Islet precursor cell (in vitro differentiated cells): ENCODE measurements around the gene ITPKB.
"Not testable (repeated sequence)": the region's sequence is repeated elsewhere in the genome, so short reads cannot be mapped to it uniquely, and the experiment has no call there.

Experiments used
- DNase-seq: peaks from one replicate; pipeline ENCODE4 v3.0.0-alpha.2; 2018

The ITPKB gene

DNA sequence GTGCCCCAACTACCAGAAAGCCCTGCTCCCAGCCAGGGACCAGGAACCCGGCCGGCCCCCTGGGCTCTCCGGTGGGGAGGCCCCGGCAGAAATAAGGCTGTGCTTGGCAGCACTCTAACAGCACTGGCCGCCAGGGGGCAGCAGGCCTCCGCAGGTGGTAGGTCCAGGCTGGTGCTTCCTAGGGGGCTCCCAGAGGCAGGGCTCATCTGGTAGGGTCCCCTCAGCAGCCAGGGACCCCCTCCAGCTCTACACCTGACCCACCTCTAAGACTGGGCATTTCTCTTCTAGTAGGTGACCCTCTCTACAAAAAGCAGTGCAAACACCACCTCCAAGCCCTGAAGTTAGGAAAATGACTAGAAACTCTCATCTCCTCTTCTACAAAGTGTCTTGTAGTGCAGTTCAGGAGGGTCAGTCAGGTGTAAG, 104.9 kb downstream of the ITPKB start:
- DNase-seq = peak; percentile 78

DNA sequence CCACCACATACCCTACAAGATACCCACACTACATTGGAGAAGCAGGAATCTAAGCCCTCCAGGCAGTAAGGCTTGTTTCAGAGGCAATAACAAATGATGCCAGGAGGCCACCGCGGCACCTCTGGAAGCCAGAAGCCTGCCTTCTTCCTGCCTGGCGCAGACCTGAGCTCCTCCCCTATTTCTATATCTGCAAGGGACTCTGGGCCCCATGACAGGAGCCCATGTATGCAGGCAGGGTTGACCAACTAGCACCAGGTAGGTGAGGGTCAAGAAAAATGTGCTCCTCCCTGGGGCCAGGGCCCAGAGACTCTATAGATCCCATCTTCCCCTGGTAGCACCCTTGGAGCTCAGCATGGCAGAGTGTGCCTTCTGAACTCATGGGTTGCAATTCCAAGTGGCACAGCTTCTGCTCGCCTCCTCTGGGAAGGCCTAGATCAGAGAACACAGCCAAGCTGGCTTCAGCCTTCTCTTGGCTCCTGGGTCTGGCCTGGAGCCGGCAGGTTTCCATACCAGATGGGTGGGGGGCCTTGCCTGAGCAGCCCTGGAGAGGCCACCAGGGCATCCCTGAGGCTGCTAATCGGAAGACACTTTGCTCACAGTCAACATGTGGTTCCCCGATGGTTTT, 105.4 kb downstream of the ITPKB start:
- DNase-seq = no peak

DNA sequence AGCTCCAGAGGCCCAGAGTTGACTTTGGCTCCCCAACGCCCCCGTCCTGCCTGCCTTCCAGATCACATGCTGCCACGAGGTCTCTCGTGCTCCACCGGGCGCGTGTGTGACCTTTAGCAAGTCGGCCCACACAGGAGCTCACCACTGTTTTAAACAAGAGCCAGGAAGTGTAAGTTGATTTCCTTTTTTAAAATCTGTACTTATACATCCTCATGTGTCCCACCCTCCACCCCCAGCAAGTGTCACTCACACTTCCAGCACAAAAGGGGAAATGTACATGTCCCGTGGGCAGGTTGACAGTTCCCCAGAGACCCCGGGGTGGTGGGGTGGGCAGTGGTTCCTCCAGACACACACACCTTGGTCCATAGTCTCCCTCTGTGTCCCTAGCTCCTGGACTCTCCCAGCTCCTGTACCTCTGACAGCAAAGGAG, 106.1 kb downstream of the ITPKB start:
- no peak for DNase-seq

DNA sequence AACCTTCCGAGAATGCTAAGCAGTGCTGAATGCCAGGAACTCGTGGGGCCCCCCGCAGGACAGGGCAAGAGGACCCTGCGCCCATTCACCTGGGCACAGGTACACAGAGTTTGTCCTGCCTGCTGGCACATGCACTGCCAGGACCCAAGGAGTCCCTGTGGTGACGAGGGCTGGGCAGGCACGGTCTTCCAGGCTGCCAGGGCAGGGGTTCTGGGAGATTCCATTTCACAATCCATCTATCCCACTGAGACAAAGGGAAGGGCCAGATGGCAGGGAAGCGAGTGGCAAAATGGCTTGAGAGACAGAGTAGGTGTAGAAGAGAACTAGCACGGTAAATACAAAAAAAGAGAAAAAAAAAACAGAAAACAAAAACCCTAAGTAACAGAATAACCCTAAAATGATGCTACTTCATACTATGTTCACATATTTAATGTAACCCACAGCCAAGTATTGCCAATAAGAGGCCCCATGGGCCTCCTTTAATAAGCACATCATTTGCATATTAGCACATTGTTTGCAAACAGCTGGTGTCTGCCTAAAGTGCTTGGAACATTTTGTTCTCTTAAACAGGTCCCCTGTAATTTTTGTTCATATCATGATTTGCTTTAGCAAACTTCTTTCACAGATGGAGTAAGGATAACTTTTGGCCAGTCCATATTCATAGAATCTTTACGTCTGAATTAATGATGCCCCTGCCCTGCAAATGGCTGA, 106.8 kb downstream of the ITPKB start:
- DNase-seq = no peak

DNA sequence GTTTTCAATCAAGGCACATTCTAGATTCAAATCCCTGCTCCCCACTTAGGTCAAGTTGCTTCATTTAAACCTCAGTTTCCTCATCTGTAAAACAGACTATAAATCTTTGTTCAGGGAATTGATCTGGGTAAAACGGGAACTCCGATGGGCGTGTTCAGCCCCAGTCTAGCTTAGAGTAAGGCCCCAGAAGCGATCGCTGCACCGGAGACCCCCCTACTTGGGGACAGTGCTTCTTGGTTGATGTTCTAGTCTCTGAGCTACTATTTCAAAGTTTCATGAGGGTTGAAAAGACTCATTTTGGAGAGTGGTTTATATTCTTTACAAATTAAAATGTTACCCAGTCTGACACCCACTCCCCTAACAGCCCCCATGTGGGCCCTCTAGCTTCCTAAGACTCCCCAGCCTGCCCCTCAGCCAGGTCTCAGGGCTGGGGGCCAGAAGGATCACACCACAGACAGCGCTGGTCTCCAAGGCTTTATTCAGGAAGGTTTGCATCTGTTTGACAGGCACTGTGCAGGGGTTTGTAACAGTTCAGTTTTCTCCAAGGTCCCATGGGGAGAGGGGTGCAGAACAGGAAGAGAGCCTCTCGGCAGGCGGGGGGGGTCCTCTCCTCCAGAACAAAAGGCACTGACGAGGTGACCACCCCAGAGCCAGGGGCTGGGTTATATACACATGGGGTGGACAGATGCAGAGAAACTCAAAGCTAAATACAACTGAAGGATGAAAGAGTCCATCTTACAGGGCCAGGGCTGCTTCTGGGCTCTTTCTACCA, 107.7 kb downstream of the ITPKB start:
- no peak for DNase-seq

DNA sequence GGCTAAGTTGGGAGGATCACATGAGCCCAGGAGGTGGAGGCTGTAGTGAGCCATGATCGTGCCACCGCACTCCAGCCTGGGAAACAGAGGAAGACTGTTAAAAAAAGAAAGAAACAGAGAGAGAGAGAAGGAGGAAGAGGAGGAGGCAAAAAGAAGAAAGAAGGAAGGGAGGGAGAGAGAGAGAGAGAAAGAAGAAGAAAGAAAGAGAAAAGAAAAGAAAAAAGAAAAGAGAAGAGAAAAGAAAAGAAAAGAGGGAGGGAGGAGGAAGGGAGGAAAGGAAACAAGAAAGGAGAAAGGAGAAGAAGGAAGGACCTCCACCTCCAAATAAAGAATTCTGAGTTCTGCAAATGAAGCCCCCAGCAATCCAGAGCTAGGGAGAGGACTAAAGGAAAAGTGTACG, 108.5 kb downstream of the ITPKB start:
- no peak for DNase-seq

DNA sequence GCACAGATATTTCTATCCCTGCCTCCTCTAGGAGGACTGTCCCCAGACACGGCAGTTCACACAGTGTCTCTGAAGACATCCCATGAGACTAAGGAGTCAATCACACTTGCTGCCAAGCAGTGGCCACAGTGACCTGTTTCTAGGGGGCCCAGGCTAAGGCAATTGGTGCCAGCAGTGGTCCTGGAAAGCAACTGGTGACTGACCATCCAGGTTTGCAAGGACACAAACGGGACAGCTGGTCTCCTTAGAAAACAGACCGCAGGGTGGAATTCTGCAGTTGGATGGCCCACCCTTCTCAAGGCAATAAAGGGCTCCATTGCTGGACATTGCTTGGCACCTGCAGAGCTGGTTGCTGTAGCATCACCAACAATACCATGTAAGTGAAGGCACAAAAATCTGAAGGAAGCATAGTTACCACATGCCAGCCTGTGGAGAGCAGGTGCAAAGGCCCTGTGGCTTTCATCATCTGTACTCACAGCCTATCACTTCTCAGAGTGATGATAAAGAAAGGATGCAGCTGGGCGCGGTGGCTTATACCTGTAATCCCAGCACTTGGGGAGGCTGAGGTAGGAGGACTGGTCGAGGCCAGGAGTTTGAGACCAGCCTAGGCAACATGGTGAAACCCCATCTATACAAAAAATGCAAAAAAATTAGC, 109.1 kb downstream of the ITPKB start:
- DNase-seq = no peak

DNA sequence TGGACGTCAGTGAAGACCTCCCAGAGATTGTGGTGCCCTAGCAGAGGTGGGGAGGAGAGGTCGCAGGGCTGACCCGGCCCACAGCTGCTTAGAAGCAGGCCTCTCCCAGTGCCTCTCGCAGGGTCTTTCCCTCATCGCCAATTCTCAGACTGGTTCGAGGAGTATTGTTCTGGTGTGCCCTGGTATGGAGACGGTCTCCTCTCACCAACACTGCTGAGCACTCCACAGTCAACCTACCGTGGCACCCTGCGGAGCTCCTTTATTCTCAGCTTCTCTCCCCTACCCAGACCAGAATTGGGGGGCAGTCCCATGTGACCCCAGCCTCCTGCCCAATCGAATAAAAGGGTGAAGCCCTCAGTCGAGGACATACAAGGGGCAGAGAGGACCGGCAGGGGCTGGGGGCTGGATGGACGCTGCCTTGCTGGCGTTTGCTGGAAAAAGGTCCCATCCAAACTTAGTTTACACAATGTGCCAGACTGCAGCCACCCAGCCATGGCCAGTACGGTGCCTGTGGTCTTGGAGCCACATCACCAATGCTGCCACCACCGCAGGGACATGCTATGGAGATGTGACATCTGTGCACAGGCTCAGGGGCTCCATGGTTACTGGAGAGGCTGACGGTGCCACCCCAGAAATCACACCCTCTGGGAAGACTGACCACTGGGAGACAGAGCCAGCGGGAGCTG, 109.7 kb downstream of the ITPKB start:
- DNase-seq = no peak

DNA sequence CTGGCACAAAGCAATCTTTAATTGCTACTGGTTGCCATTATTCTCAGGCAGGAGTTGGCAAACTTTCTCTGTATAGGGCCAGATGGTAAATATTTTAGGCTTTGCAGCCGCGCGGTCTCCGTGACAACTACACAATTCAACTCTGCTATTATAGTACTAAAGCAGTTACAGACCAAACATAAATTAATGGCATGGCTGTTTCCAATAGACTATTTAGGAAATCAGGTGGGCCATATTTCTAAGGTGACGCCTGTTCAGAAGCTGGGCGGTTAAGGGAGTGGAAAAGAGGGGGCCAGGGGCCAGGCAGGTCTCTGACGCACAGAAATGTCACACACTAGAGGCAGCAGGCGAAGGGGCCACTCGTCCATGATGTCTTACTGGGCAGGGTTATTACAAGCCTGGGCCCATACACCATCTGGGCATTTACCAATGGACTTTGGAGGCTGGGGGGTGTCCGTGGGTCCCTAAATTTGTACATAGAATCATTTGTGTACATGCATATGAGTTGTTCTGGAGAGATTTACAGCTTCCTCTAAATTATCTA, 110.4 kb downstream of the ITPKB start:
- no peak for DNase-seq

DNA sequence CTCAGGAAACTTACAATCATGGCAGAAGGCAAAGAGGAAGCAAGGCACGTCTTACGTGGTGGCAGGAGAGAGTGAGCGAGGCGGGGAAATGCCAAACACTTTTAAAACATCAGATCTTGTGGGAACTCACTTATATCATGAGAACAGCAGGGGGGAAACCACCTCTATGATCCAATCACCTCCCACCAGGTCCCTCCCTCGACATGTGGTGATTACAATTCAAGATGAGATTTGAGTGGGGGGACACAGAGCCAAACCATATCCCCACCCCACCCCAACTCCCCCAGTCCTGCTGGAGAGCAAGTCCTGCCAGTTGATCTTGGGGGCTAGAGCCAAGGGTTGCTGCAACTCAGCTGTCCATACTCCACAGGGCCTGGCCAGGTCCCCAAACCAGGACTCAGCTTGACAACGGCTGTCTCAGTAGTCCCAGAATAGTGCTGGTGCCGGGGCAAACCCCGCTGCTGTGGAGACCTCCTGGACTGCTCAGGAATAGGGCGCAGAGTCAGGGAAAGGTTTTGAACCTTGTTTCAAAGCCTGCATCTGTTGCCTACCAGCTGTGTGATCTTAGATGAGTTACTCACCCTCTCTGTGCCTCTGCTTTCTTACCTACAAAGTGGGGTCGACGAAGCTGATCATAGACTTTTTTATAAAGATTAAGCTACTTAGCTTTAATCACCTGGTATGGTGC, 111.0 kb downstream of the ITPKB start:
- DNase-seq = no peak

DNA sequence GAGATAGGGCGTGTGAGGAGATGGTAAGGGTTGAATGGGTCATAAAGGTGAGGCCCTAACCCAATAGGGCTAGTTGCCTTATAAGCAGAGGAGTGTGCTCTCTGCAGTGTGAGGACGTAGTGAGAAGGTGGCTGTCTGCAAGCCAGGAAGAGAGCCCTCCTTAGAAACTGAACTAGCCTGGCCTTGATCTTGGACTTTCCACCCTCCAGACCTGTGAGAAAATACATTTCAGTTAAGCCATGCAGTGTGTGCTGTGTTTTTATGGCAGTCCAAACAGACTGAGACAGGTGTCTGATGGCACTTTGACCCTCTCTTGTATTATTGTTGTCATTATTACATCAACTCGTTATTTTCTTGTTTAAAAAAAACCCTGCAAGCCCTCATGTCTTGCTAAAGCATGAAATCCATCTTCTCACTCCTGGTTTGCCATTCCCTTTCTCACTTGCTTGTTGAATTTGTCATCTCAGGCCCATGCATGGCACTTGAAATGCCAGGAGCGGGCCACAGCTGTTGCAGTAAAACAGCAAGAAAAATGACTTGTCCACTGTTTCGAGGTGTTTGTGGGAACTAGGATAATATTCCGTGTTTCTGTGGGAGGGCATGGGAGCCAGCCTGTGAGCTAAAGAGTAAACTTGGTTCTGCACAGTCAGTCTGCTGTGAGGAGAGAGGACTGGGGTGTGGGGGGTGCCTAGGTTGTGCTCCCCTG, 111.9 kb downstream of the ITPKB start:
- DNase-seq = no peak

DNA sequence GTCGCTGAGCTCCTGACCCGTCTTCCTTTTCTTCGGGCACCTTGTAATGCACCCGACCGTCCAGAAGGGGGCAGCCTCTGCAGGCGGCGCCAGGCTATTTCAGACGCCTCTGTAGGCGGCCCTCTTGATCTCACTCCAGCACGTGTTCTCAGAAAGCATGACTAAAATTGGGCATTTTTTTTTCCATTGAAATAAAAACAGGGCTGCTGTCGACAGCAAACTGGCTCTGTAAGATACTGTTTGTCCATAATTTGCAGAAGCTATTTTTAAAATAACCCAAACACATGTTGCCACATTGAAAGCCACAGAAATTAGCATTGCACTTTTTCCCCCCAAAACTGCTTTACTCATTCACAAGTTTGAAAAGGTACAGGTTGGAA, 112.5 kb downstream of the ITPKB start:
- peak; percentile 77 for DNase-seq

DNA sequence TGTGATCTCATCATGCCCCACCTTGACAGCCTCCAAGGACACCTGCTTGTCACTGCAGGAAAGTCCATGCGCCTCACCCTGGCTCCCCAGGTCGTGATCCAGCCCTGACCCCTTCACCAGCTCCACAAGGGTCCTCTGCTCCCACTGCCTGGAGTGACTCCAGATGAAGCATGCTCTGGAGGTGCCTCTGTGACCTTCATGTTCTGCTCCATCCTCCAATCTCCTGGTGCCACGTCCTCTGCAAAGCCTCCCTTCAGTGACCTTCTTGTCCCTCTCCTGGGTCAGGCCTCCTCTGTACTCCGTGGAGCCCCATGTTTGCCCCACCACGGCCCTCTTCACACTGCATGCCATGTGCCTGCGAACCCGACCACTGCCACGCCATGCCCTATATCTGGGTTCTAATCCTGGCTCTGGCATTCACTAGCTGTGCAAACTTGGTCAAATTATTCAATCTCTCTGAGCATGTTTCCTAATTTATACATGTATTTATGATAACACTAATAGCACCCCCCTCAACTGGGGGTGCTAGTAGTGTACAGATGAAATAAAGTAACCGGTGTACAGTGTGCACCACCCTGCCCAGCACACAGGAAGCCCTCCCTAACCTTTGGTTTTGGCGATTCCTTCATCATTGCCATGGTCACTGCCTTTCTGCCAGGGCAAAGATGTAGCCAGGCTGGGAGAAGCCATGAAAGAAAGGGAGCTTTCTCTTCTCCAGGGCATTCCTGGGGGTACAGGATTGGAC, 113.1 kb downstream of the ITPKB start:
- DNase-seq = no peak

DNA sequence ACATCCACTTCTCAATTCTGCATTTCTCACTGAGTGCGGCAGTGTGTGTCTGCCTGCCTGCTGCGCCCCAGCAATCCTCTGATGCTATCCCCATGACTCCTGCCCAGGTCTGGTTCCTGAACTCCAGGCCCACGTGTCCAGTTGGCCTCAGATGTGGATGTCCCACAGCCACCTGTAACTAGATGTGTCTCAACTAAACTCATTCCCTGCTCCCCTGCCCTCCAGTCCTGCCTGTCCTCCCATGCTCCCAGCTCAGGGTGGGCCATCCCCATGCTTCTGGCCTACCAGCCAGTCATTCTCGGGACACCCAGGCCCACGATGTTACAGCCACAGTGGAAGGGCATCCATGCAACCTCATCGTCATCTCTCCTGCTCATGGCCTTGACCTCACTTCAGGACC, 113.8 kb downstream of the ITPKB start:
- DNase-seq = no peak

DNA sequence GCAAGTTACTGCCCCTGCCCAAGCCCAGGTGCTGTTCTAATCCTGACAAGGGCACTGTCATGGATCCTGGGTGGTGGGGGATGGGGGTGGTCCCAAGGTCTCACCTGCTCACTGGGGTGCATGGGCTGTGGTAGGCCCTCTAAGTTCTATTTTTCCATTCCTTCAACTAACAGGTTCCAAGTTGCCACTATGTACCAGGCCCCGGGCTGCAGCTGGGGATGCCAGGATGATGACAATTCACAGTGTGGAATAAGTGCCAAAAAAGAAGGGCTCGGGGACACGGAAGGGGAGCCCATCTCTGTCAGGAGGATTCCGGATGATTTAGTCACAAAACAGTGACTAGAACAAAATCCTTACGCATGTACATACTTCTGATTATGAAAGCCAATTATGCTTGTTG, 114.6 kb downstream of the ITPKB start:
- no peak for DNase-seq

DNA sequence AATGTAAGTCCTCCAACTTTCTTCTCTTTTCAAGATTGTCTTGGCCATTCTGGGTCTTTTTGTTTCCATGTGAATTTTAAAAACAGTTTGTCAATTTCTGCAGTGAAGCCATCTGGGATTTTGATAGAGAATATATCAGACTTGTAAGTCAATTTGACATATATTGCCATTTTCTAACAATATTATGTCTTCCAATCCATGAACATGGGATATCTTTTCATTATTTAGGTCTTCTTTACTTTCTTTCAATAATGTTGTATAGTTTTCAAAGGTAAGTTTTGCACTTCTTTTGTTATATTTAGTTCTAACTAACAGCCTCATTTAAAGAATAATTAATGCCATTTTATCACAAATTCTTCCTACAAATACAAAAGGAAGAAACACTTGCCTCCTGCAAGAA, 117.1 kb downstream of the ITPKB start:
- DNase-seq = no peak

DNA sequence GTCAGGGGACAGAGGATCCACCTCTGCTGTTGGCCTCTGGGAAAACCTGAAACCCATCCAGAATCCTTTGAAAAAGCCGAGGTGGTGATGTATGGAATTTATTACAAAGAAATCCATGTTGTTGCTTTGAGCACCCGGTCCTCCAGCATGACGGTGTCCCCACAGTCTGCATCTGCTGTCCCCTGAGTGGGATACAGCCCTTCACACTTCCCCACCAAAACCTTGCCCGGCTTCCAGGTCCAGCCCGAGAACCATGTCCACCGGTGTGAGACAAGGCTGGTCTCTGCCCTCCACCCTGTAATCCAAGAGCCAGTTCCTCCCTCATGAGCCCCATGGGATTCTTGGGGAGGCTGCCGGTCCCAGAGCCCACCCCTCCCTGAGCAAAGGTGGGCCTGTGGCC, 120.1 kb downstream of the ITPKB start:
- DNase-seq = no peak

DNA sequence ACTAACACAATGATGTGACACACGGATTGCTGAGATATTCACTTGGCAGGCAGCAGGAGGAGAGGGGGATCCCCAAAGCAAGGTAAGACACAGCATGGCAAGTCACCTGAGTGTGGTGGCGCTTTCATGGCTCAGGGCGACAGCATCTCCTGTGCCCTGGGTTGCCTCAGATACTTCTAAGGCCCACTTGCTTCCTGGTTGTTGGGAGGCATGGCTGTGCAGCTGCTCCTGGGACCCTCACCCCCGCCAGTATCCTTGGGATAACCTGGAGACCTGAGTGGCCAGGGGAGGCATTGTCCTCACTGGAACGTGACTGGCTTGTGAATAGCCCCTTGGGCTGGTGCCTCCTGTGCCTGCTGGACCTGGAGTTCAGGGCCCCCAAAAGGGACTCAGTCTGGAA, 120.7 kb downstream of the ITPKB start:
- DNase-seq = no peak

DNA sequence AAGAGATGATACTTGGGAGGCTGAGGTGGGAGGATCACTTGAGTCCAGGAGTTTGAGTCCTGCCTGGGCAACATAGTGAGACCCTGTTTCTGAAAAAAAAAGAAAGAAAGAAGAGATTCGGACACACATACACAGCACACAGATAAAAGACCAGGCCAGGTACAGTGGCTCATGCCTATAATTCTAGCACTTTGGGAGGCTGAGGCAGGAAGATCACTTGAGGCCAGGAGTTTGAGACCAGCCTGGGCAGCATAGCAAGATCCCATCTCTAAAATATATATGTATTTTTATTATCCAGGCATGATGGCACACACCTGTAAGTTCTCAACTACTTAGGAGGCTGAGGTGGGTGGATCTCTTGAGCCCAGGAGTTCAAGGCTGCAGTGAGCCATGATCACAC, 121.4 kb downstream of the ITPKB start:
- not testable (repeated sequence) for DNase-seq

DNA sequence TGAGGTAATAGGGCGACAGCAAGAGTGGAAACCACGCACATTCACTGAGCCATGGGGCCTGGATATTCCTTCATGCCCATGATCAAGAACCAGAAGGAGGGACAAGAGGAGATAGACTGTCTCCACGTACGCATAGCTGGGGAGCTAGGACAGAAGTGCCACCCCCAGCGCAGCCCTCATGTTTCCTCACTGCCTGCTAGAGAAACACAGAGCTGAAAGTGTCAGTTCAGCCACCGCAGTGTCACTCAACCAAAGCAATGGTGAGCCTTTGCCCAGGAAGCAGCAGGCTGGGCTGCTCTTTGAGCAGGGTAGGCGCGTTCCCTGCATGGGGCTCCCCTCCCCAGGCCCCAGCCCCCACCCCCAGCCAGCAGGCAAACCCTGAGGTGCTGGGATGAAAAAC, 122.0 kb downstream of the ITPKB start:
- DNase-seq = no peak

DNA sequence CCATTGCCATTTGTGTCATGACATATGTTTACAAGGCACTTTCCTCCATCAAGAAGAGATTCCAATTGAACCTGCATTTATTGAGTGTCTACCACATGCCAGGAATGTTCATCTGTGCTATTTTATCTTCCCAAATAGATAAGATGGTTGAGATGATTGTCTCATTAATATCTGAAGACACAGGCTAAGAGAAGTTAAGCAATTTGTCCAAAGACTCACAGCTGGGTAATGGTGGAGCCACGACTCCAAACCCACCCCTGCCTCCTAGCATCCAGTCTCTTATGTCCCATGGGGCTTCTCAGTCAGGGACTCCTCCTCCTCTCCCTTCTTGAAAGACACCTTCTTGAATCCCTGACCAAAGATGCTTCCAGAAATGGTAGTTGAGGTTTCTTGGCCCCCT, 122.4 kb downstream of the ITPKB start:
- no peak for DNase-seq
